Stomach (tissue), 9 donors: ENCODE data around the gene TMA7B. TPM values are rescaled to one million over a fixed set of nuclear protein-coding genes. Genes with fewer than 3 reads are reported as not detected.

Source experiments
- DNase-seq, 2 donors: peaks; one replicate each; pipeline versions ENCODE4 v3.0.0 to v3.0.0-alpha.2; 2013 to 2019
- H3K27ac ChIP-seq, 5 donors: fragments of 200-600 bp in 4 of 5; sonication (generic) in 4 of 5; one replicate each; pipeline ENCODE4 v1.5.1; 2013 to 2019; ENCODE audit warnings: mild to moderate bottlenecking in 1 of 5, moderate library complexity in 1 of 5
- H3K27me3 ChIP-seq, 3 donors: fragments of 200-600 bp; sonication (generic); one replicate each; pipeline ENCODE4 v1.5.1; 2017 to 2019; ENCODE audit warnings: mixed run types in 1 of 3
- H3K36me3 ChIP-seq, 4 donors: fragments of 200-600 bp; sonication (generic); 1 replicate in 3 of 4; 2 replicates in 1 of 4; pipeline ENCODE4 v1.5.1; 2016 to 2019
- H3K4me1 ChIP-seq, 4 donors: fragments of 200-600 bp; sonication (generic); one replicate each; pipeline ENCODE4 v1.5.1; 2016 to 2019
- H3K4me3 ChIP-seq, 4 donors: fragments of 200-600 bp; sonication (generic) in 3 of 4; one replicate each; pipeline ENCODE4 v1.5.1; 2016 to 2019; ENCODE audit warnings: mild to moderate bottlenecking in 1 of 4
- H3K9me3 ChIP-seq, 4 donors: fragments of 200-600 bp; sonication (generic); one replicate each; pipeline ENCODE4 v1.5.1; 2016 to 2019
- EP300 ChIP-seq: sonication (generic); formaldehyde crosslinking; IDR thresholded peaks from one replicate; pipeline ENCODE4 v1.6.1; 2017; ENCODE audit warnings: antibody characterized with exemption
- POLR2A ChIP-seq, 4 donors: fragments of 450-650 bp; IDR thresholded peaks; one replicate each; pipeline ENCODE4 v1.6.1; 2016; ENCODE audit warnings: antibody characterized with exemption in 4 of 4, control low read depth in 2 of 4, mild to moderate bottlenecking in 1 of 4, moderate library complexity in 1 of 4
- POLR2AphosphoS5 ChIP-seq, 3 donors: sonication (generic); formaldehyde crosslinking; IDR thresholded peaks; one replicate each; pipeline ENCODE4 v1.6.1; 2016; ENCODE audit warnings: antibody characterized with exemption in 3 of 3
- WGBS, 5 donors: extraction: QIAGEN DNeasy Blood & Tissue Kit in 3 of 5; methylation state at CpG; one replicate each; pipeline versions ENCODE4 v1.1.5 to v1.1.7; 2013 to 2018; 5-methylcytosine and 5-hydroxymethylcytosine counted together
- intact Hi-C: fragments of 100-400 bp; cut with DNase I; formaldehyde crosslinking; loops from one replicate; pipeline ENCODE4 v1.15.1; 2023; ENCODE audit warnings: low total_unique reads
- polyA plus RNA-seq, 3 donors: library from polyadenylated mRNA; stranded (reverse); fragments of 200-250 nt; gene quantifications; one replicate each; pipeline ENCODE4 v1.2.3, GENCODE V29; 2013
- total RNA-seq, 5 donors: library from RNA; depleted of rRNA; stranded (reverse); fragments of >200 nt; gene quantifications; one replicate each; pipeline versions ENCODE4 v1.1.0 to v1.2.3, GENCODE V29; 2014 to 2016
- TF ChIP-seq, protein P1 (sequence below), 7 experiments: fragments of 450-650 bp in 4 of 7; fragments of 200-600 bp in 3 of 7; sonication (generic) in 3 of 7; IDR thresholded peaks; one replicate each; pipeline ENCODE4 v1.5.1; 2016 to 2019; ENCODE audit warnings: antibody characterized with exemption in 7 of 7, control low read depth in 2 of 7, mild to moderate bottlenecking in 1 of 7
- donor health status: healthy with polysubstance abuse.
- donor health status: Bipolar disorder and iron deficiency.
- donor health status: healthy.

Gene TMA7B
- total and polyA plus RNA-seq, 8 donors = 1.1 to 1.3 TPM; not detected in 6

DNA sequence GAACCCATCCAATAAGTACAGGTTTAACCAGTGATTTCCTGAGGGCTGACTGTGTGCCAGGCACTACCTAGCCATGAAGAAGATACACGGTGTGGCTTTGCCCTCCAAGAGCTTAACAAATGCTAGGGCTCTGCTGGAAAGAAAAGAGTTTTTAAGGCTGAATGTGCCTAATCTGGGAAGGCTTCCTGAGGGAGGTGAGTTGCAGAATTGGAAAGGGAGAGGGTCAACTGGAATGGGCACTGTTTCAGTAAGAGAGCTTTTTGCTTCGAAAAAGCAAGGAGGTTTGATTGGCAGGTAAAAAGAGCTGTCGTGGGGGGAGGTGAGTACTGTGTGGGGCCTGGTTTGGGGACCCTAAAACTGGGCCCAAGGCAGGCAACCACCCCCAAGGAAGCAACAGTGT, 37.2 kb downstream of the TMA7B start:
- 78 to 87% (median 84%) methylated on average over 3 of the region's 3 CpGs for WGBS, 5 donors
- intact Hi-C loops = no loop called here
- TF ChIP-seq POLR2A (IDR thresholded peaks at IDR 0.05) = no peak
- TF ChIP-seq EP300 = no peak
- Histone ChIP-seq H3K4me1 (peaks cover 43 to 80% (median 63%) of the 10 kb centered on the region in 4 donors), H3K36me3 (no peaks in the 10 kb centered on the region), H3K9me3 (no peaks in the 10 kb centered on the region), H3K4me3 (peak overlapping the region in 2 of 4 donors; percentile 26 to 46), H3K27me3 (peaks cover 0 to 26% (median 13%) of the 10 kb centered on the region in 3 donors), H3K27ac (peak overlapping the region; percentile 27 to 85 (median 65))
- no peak for DNase-seq

DNA sequence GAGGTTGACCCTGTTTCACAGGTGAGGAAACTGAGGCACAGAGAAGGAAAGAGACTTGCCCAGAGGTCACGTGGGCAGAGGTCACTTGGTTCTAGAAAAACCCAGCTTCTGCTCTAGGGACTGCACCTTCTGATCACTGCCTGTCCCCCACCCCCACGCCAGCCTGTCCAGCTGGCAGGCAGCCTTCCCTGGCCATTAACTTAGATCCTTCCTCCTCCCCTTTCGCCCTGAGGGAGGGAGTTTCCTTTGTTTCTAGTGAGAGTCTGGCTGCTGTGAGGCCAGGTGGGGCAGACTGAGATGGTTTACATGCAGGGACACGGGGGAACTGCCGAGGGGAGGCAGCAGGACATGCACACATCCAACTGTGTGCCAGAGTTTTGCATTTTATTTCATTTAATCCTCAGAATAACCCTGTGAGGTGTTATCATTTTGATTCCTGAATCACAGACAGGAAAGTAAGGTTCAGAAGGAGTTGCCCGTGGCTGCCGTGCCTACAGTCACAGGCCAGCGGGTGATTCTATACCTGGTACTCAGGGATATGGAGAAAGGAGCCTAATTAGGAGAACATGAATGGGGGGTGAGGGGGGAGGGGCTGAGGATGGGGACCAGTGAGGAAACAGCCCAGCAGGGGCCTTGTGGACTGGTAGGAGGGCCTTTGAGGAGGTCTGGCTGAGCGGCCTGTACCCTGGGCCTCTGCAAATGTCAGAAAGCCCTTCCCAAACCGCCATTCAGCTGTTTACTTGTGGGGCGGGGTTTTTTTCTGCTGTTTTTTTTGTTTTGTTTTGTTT, 37.9 kb downstream of the TMA7B start:
- DNase-seq = peak; percentile 83 to 85
- Histone ChIP-seq H3K36me3 (no peaks in the 10 kb centered on the region), H3K9me3 (no peaks in the 10 kb centered on the region), H3K4me3 (peak overlapping the region in 1 of 4 donors; percentile 26), H3K4me1 (peaks cover 43 to 79% (median 62%) of the 10 kb centered on the region in 4 donors), H3K27me3 (peaks cover 0 to 26% (median 13%) of the 10 kb centered on the region in 3 donors), H3K27ac (peak overlapping the region; percentile 27 to 85 (median 65))
- intact Hi-C loops = no loop called here
- TF ChIP-seq EP300 (no peak), POLR2AphosphoS5 (IDR thresholded peaks at IDR 0.05) (peak in 2 of 3 donors; percentile 38 to 65)
- WGBS, 5 donors = 33 to 46% (median 35%) methylated on average over 11 of the region's 11 CpGs

DNA sequence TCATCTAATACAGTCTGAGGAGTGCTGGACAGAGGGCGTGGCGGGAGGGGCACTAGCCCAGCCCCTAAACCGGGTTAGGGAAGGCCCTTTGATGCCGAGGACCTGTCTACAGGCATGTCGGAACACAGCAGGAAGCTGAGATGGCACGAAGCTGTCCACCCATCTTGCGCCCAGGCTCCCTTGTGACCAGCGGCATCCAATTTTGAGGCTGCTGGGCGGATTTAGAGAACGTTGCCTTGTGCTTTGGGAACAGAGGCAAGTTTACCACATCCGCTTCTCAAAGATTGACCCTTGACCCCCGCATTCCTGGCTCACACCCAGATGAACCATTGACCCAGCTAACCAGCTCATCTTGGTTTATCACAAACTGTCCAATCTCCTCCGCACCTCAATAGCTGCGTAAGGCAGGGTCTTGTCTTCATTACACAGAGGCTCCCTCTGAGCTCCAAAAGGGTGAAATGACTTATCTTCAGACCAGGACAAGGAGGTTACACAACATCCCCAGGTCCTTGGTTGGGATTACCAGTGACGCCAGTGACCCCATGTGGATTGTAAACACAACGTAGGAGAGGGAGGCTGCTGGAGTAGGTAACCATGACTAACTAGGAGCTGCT, 39.1 kb downstream of the TMA7B start:
- Histone ChIP-seq H3K4me1 (peaks cover 40 to 72% (median 55%) of the 10 kb centered on the region in 4 donors), H3K4me3 (no peak overlapping the region), H3K27me3 (peaks cover 0 to 18% (median 10%) of the 10 kb centered on the region in 3 donors), H3K36me3 (no peaks in the 10 kb centered on the region), H3K27ac (no peak overlapping the region), H3K9me3 (no peaks in the 10 kb centered on the region)
- intact Hi-C loops = no loop called here
- no peak for DNase-seq
- TF ChIP-seq, protein P1, sequence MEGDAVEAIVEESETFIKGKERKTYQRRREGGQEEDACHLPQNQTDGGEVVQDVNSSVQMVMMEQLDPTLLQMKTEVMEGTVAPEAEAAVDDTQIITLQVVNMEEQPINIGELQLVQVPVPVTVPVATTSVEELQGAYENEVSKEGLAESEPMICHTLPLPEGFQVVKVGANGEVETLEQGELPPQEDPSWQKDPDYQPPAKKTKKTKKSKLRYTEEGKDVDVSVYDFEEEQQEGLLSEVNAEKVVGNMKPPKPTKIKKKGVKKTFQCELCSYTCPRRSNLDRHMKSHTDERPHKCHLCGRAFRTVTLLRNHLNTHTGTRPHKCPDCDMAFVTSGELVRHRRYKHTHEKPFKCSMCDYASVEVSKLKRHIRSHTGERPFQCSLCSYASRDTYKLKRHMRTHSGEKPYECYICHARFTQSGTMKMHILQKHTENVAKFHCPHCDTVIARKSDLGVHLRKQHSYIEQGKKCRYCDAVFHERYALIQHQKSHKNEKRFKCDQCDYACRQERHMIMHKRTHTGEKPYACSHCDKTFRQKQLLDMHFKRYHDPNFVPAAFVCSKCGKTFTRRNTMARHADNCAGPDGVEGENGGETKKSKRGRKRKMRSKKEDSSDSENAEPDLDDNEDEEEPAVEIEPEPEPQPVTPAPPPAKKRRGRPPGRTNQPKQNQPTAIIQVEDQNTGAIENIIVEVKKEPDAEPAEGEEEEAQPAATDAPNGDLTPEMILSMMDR (IDR thresholded peaks at IDR 0.05) = no peak
- no peak for TF ChIP-seq POLR2A (IDR thresholded peaks at IDR 0.05)
- no peak for TF ChIP-seq EP300
- no peak for TF ChIP-seq POLR2AphosphoS5 (IDR thresholded peaks at IDR 0.05)
- 66 to 79% (median 76%) methylated on average over 16 of the region's 16 CpGs for WGBS, 5 donors

DNA sequence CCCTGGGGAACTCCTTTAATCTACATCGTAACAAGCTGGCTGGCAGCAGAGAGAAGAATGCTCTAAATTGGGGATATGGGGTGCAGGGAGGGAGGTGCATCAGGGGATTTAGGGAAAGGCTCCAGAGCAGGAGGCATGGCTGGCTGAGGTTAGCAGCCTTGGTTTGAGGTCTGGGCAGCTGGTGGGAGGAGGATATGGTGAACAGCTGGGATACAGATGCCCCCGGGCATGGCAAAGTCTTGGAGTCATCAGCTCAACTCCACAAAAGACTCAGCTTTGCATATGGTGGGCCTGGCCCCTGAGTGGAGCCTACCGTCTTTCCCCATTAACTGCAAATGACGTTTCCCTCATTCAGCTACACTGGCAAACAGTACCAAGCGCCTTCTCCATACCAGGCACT, 40.0 kb downstream of the TMA7B start:
- Histone ChIP-seq H3K4me1 (peaks cover 34 to 66% (median 50%) of the 10 kb centered on the region in 4 donors), H3K36me3 (no peaks in the 10 kb centered on the region), H3K4me3 (no peak overlapping the region), H3K9me3 (no peaks in the 10 kb centered on the region), H3K27ac (no peak overlapping the region), H3K27me3 (peaks cover 0 to 10% (median 4%) of the 10 kb centered on the region in 3 donors)
- intact Hi-C loops = no loop called here
- TF ChIP-seq, protein P1 (IDR thresholded peaks at IDR 0.05) = no peak
- no peak for TF ChIP-seq EP300
- no peak for TF ChIP-seq POLR2A (IDR thresholded peaks at IDR 0.05)
- 89 to 96% (median 95%) methylated on average over 5 of the region's 5 CpGs for WGBS, 5 donors
- DNase-seq = no peak

DNA sequence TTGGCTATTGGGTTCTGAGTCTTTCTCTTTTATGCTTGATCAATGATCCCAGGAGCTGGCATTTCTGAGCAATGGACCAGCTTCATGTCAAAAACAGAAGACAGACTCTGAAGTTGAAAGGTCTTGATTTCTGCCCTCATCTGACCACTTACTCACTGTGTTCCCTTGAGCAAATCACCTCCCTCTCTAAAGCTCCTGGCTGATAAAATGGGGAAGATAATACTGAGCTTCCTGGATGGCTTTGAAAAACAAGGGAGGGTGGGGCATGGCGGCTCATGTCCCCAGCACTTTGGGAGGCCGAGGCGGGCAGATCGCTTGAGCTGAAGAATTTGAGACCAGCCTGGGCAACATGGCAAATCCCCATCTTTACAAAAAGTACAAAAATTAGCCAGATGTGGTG, 40.9 kb downstream of the TMA7B start:
- 76 to 91% (median 83%) methylated on average over 4 of the region's 4 CpGs for WGBS, 5 donors
- no peak for DNase-seq
- intact Hi-C loops = no loop called here
- TF ChIP-seq POLR2AphosphoS5 (IDR thresholded peaks at IDR 0.05) (no peak), POLR2A (IDR thresholded peaks at IDR 0.05) (no peak), EP300 (no peak)
- TF ChIP-seq, protein P1 (IDR thresholded peaks at IDR 0.05) = no peak
- peaks cover 33 to 58% (median 49%) of the 10 kb centered on the region in 4 donors for H3K4me1 ChIP-seq
- H3K4me3 ChIP-seq = no peak overlapping the region
- no peaks in the 10 kb centered on the region for H3K36me3 ChIP-seq
- H3K27me3 ChIP-seq = peaks cover 0 to under 1% (median 0%) of the 10 kb centered on the region in 3 donors
- H3K27ac ChIP-seq = no peak overlapping the region
- no peaks in the 10 kb centered on the region for H3K9me3 ChIP-seq
